H1 (cell line): ENCODE measurements around the gene SND1. TPM values are rescaled to one million over a fixed set of nuclear protein-coding genes. Genes with fewer than 3 reads are reported as not detected.

Experiments
- ATF3 ChIP-seq: IDR thresholded peaks from 2 replicates; pipeline ENCODE4 v1.6.1; 2011; ENCODE audit warnings: low read depth, mild to moderate bottlenecking, low read length; ENCODE audit not compliant: insufficient read depth
- BRCA1 ChIP-seq: IDR thresholded peaks from 2 replicates; pipeline ENCODE4 v1.6.1; 2012; ENCODE audit warnings: low read depth, low read length, improper control_type of control experiment
- CEBPB ChIP-seq: IDR thresholded peaks from 2 replicates; pipeline ENCODE4 v1.6.1; 2012; ENCODE audit warnings: low read depth, low read length
- CHD1 ChIP-seq: IDR thresholded peaks from 2 replicates; pipeline ENCODE4 v1.6.1; 2012; ENCODE audit warnings: low read depth, low read length, improper control_type of control experiment
- E2F6 ChIP-seq: IDR thresholded peaks from 2 replicates; pipeline ENCODE4 v1.6.1; 2012; ENCODE audit warnings: inconsistent platforms
- EGR1 ChIP-seq: IDR thresholded peaks from 2 replicates; pipeline ENCODE4 v1.6.1; 2011; ENCODE audit warnings: low read depth, low read length, borderline replicate concordance
- GTF2F1 ChIP-seq: IDR thresholded peaks from 2 replicates; pipeline ENCODE4 v1.6.1; 2012; ENCODE audit warnings: low read depth, low read length, improper control_type of control experiment, borderline replicate concordance
- JUN ChIP-seq: IDR thresholded peaks from 2 replicates; pipeline ENCODE4 v1.6.1; 2011; ENCODE audit warnings: low read depth, mild to moderate bottlenecking, improper control_type of control experiment, low read length
- KDM5A ChIP-seq: fragments of 200-600 bp; IDR thresholded peaks from 2 replicates; pipeline ENCODE4 v1.7.1; 2012; ENCODE audit warnings: mild to moderate bottlenecking, low read length, inconsistent platforms, mixed read lengths
- PHF8 ChIP-seq: fragments of 200-600 bp; sonication (generic); conservative IDR thresholded peaks from 2 replicates; pipeline ENCODE4 v1.7.1; 2012; ENCODE audit warnings: low read depth, mild to moderate bottlenecking, inconsistent platforms, low read length, moderate library complexity
- RNF2 ChIP-seq: fragments of 200-900, 300-1000 bp; sonication (generic); IDR thresholded peaks from 2 replicates; pipeline ENCODE4 v1.7.1; 2016; ENCODE audit warnings: borderline replicate concordance, low read depth, mild to moderate bottlenecking, antibody characterized with exemption, low read length; ENCODE audit not compliant: poor library complexity, severe bottlenecking; ENCODE audit errors: missing control alignments
- RXRA ChIP-seq: IDR thresholded peaks from 2 replicates; pipeline ENCODE4 v1.6.1; 2011; ENCODE audit warnings: low read depth, mild to moderate bottlenecking, low read length, moderate library complexity; ENCODE audit not compliant: insufficient read depth
- polyA plus RNA-seq, 7 experiments: library from polyadenylated mRNA; depleted of rRNA in 3 of 7; stranded (reverse) in 5 of 7; unstranded in 2 of 7; fragments of >200 nt in 5 of 7; fragments of 200-250 nt in 2 of 7; gene quantifications; 1 replicate in 5 of 7; 2 replicates in 1 of 7; 4 replicates in 1 of 7; pipeline versions ENCODE4 v1.2.1 to v1.2.3, GENCODE V29; 2011 to 2013; ENCODE audit warnings: missing spikeins in 2 of 7, mixed read lengths in 2 of 7
- total RNA-seq: library from RNA; stranded (reverse); fragmentation: NEBNext Ultra II Directional; extraction: Animal tissue kit (Norgen Biotek cat#: 25700); gene quantifications from 2 replicates; pipeline ENCODE4 v1.2.1, GENCODE V29; 2021
- TF ChIP-seq, protein P1 (sequence below): IDR thresholded peaks from 2 replicates; pipeline ENCODE4 v1.6.1; 2011; ENCODE audit warnings: low read length, improper control_type of control experiment
- TF ChIP-seq, protein P2 (sequence below): IDR thresholded peaks from 2 replicates; pipeline ENCODE4 v1.6.1; 2012; ENCODE audit warnings: inconsistent platforms

Gene SND1
- total and polyA plus RNA-seq, 2 of the 8 experiments (the other 6 are each of a cell fraction or from before 2014, with no cell fraction given) = 122 to 290 TPM

DNA sequence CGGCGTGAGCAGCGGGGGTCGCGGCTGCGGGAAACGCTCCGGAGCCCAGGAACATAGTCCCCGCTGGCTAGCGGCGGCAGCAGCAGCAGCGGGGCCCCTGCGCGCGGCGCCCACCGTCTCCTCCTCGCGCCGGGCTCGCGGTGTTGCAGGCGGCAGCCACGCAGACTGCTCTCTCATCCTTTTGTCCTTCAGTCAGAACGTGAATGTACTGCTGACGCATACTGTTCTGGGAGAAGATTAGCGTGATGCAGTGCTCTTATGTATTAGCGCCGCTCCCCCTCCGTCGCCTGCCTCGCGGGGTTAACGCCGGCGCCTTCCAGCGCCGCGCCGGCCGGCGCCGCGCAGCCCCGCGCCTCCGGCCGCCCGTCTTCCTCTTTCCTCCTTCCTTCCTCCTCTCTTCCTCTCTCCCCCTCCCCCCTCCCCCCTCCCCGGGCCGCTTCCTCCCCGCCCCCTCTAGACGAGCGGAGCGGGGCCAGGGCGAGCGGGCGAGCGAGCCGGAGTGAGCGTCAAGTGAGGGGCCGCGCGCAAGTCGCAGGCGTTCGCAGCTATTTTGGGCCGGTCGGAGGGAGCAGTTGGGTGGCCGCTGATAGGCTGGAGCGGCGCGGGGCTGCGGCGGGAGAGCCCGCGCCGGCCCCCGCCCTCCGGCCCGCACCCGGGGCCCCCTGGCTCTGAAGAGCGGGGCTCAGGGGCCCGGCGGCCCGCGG, 380.1 kb downstream of the SND1 start (continued):
- TF ChIP-seq E2F6 (no peak; the same call in 1 of the 2 replicates), RNF2 (no peak), RXRA (no peak), CHD1 (no peak), KDM5A (no peak), CEBPB (no peak), EGR1 (no peak), ATF3 (no peak), PHF8 (0 out of 2 replicates have a peak, but pooled peaks have one; percentile 3), GTF2F1 (no peak), JUN (no peak), BRCA1 (no peak)
- TF ChIP-seq, protein P1, sequence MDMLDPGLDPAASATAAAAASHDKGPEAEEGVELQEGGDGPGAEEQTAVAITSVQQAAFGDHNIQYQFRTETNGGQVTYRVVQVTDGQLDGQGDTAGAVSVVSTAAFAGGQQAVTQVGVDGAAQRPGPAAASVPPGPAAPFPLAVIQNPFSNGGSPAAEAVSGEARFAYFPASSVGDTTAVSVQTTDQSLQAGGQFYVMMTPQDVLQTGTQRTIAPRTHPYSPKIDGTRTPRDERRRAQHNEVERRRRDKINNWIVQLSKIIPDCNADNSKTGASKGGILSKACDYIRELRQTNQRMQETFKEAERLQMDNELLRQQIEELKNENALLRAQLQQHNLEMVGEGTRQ = no peak
- TF ChIP-seq, protein P2, sequence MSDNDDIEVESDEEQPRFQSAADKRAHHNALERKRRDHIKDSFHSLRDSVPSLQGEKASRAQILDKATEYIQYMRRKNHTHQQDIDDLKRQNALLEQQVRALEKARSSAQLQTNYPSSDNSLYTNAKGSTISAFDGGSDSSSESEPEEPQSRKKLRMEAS = peak; percentile 13; the same call in 1 of the 2 replicates
